ENCODE results near the gene FSTL4.
"Not testable (repeated sequence)": the region's sequence is repeated elsewhere in the genome, so short reads cannot be mapped to it uniquely, and the experiment has no call there.

Gene FSTL4

GRCh38 chr5:133559960-133560359 is 52.4 kb downstream of the FSTL4 start:
- in situ Hi-C loops (cut with MboI; ENCODE audit: low sequenced_read_pairs), result no loop called here

- in situ Hi-C loops (cut with MboI; ENCODE audit: low sequenced_read_pairs), result no loop called here
These were observed 55.8 kb downstream of the FSTL4 start for GRCh38 chr5:133556551-133556950.

- in situ Hi-C loops (cut with MboI; ENCODE audit: low sequenced_read_pairs), result no loop called here
These were observed 58.1 kb downstream of the FSTL4 start for GRCh38 chr5:133554279-133554678.

GRCh38 chr5:133552925-133553525 is 59.3 kb downstream of the FSTL4 start:
- in situ Hi-C loops (cut with MboI; ENCODE audit: low sequenced_read_pairs), result no loop called here

GRCh38 chr5:133546500-133546899 is 65.8 kb downstream of the FSTL4 start:
- in situ Hi-C loops (cut with MboI; ENCODE audit: low sequenced_read_pairs), result no loop called here

GRCh38 chr5:133544346-133544745 is 68.0 kb downstream of the FSTL4 start:
- in situ Hi-C loops (cut with MboI; ENCODE audit: low sequenced_read_pairs), result no loop called here

- in situ Hi-C loops (cut with MboI; ENCODE audit: low sequenced_read_pairs), result no loop called here
These were observed 72.5 kb downstream of the FSTL4 start for GRCh38 chr5:133539818-133540217.

- in situ Hi-C loops (cut with MboI; ENCODE audit: low sequenced_read_pairs), result no loop called here
These were observed 73.6 kb downstream of the FSTL4 start for GRCh38 chr5:133538718-133539117.

GRCh38 chr5:133535241-133535929 is 77.0 kb downstream of the FSTL4 start:
- in situ Hi-C loops (cut with MboI; ENCODE audit: low sequenced_read_pairs), result not testable (repeated sequence)

- in situ Hi-C loops (cut with MboI; ENCODE audit: low sequenced_read_pairs), result no loop called here
These were observed 77.8 kb downstream of the FSTL4 start for GRCh38 chr5:133534566-133534965.

GRCh38 chr5:133533541-133533940 is 78.8 kb downstream of the FSTL4 start:
- in situ Hi-C loops (cut with MboI; ENCODE audit: low sequenced_read_pairs), result no loop called here

- in situ Hi-C loops (cut with MboI; ENCODE audit: low sequenced_read_pairs), result no loop called here
These were observed 80.7 kb downstream of the FSTL4 start for GRCh38 chr5:133531594-133531993.

- in situ Hi-C loops (cut with MboI; ENCODE audit: low sequenced_read_pairs), result no loop called here
These were observed 81.2 kb downstream of the FSTL4 start for GRCh38 chr5:133531178-133531577.

- in situ Hi-C loops (cut with MboI; ENCODE audit: low sequenced_read_pairs), result no loop called here
These were observed 82.1 kb downstream of the FSTL4 start for GRCh38 chr5:133530270-133530669.

GRCh38 chr5:133528841-133529240 is 83.5 kb downstream of the FSTL4 start:
- in situ Hi-C loops (cut with MboI; ENCODE audit: low sequenced_read_pairs), result no loop called here

- in situ Hi-C loops (cut with MboI; ENCODE audit: low sequenced_read_pairs), result no loop called here
These were observed 85.0 kb downstream of the FSTL4 start for GRCh38 chr5:133527311-133527710.

GRCh38 chr5:133526368-133526767 is 86.0 kb downstream of the FSTL4 start:
- in situ Hi-C loops (cut with MboI; ENCODE audit: low sequenced_read_pairs), result no loop called here

- in situ Hi-C loops (cut with MboI; ENCODE audit: low sequenced_read_pairs), result no loop called here
These were observed 87.2 kb downstream of the FSTL4 start for GRCh38 chr5:133525126-133525525.

GRCh38 chr5:133524666-133525065 is 87.7 kb downstream of the FSTL4 start:
- in situ Hi-C loops (cut with MboI; ENCODE audit: low sequenced_read_pairs), result no loop called here

- in situ Hi-C loops (cut with MboI; ENCODE audit: low sequenced_read_pairs), result no loop called here
These were observed 88.3 kb downstream of the FSTL4 start for GRCh38 chr5:133523961-133524586.

GRCh38 chr5:133523013-133523658 is 89.2 kb downstream of the FSTL4 start:
- in situ Hi-C loops (cut with MboI; ENCODE audit: low sequenced_read_pairs), result no loop called here

GRCh38 chr5:133521801-133522200 is 90.5 kb downstream of the FSTL4 start:
- in situ Hi-C loops (cut with MboI; ENCODE audit: low sequenced_read_pairs), result no loop called here
